HepG2 (cell line): ENCODE data around the gene CAPN10. TPM values are rescaled to one million over a fixed set of nuclear protein-coding genes. Genes with fewer than 3 reads are reported as not detected.

Experiments used
- CBX5 ChIP-seq: sonication (generic); formaldehyde crosslinking; IDR thresholded peaks from 2 replicates; pipeline ENCODE4 v1.4.0; 2020; ENCODE audit warnings: missing genetic modification reagents, borderline replicate concordance
- E2F1 ChIP-seq: sonication (generic); formaldehyde crosslinking; IDR thresholded peaks from 2 replicates; pipeline ENCODE4 v1.5.0; 2020; ENCODE audit warnings: missing genetic modification reagents
- KDM5A ChIP-seq: fragments of 200-600 bp; sonication (generic); IDR thresholded peaks from 2 replicates; pipeline ENCODE4 v1.7.0; 2018; ENCODE audit warnings: antibody characterized with exemption, mild to moderate bottlenecking, low read length, borderline replicate concordance
- NBN ChIP-seq: fragments of 450-650 bp; conservative IDR thresholded peaks from 2 replicates; pipeline ENCODE4 v1.6.1; 2017
- PAXIP1 ChIP-seq: sonication (generic); formaldehyde crosslinking; conservative IDR thresholded peaks from 2 replicates; pipeline ENCODE4 v1.4.0; 2020; ENCODE audit warnings: mild to moderate bottlenecking, missing genetic modification reagents, moderate library complexity
- RARA ChIP-seq: IDR thresholded peaks from 2 replicates; pipeline ENCODE4 v1.6.1; 2016; ENCODE audit warnings: missing genetic modification reagents, missing compliant biosample characterization
- SIN3A ChIP-seq: IDR thresholded peaks from 2 replicates; pipeline ENCODE4 v1.6.1; 2011; ENCODE audit warnings: low read depth, mild to moderate bottlenecking, control low read depth, low read length, borderline replicate concordance
- SNAPC2 ChIP-seq: sonication (generic); formaldehyde crosslinking; IDR thresholded peaks from 2 replicates; pipeline ENCODE4 v1.8.1; 2022; ENCODE audit warnings: mild to moderate bottlenecking, missing genetic modification reagents
- TEAD3 ChIP-seq: optimal IDR thresholded peaks from 2 replicates; pipeline ENCODE3; 2016; ENCODE audit warnings: borderline replicate concordance
- THAP11 ChIP-seq: IDR thresholded peaks from 2 replicates; pipeline ENCODE4 v1.6.1; 2016; ENCODE audit warnings: missing biosample characterization, missing genetic modification reagents
- ZBTB40 ChIP-seq, 2 experiments: fragments of 450-650 bp in 1 of 2; sonication (generic) in 1 of 2; formaldehyde crosslinking in 1 of 2; IDR thresholded peaks; 2 replicates each; pipeline versions ENCODE4 v1.6.1 to v1.8.0; 2016 to 2022; ENCODE audit warnings: antibody characterized with exemption in 1 of 2, mild to moderate bottlenecking in 1 of 2, missing genetic modification reagents in 1 of 2
- ZNF547 ChIP-seq: sonication (generic); formaldehyde crosslinking; IDR thresholded peaks from 2 replicates; pipeline ENCODE4 v1.5.1; 2020; ENCODE audit warnings: mild to moderate bottlenecking, missing genetic modification reagents
- polyA plus RNA-seq, 8 experiments: library from polyadenylated mRNA; depleted of rRNA in 3 of 8; stranded (reverse) in 7 of 8; unstranded in 1 of 8; fragments of >200 nt; fragmentation: Illumina TruSeq in 4 of 8; extraction: Trizol in 4 of 8; gene quantifications; 2 replicates each; pipeline versions ENCODE4 v1.2.1 to v1.2.3, GENCODE V29; 2011 to 2016; ENCODE audit warnings: low read depth in 4 of 8, missing spikeins in 1 of 8, mixed read lengths in 1 of 8; ENCODE audit not compliant: insufficient read depth in 1 of 8
- total RNA-seq, 5 experiments: library from RNA; depleted of rRNA; stranded (reverse); fragments of >200 nt; fragmentation: Illumina TruSeq; extraction: Trizol; gene quantifications; 2 replicates each; pipeline ENCODE4 v1.2.3, GENCODE V29; 2016; ENCODE audit warnings: low read depth in 1 of 5
- TF ChIP-seq, protein P1 (sequence below): sonication (generic); formaldehyde crosslinking; IDR thresholded peaks from 2 replicates; pipeline ENCODE4 v1.8.0; 2022; ENCODE audit warnings: mild to moderate bottlenecking, missing genetic modification reagents, moderate library complexity

The CAPN10 gene
- total and polyA plus RNA-seq, 2 of the 13 experiments (the other 11 are each of a cell fraction or from before 2014, with no cell fraction given): 27.6 to 32.4 TPM

GRCh38 chr2:240604939-240605716, 18.6 kb downstream of the CAPN10 start (continued):
- TF ChIP-seq ZBTB40 (IDR thresholded peaks at IDR 0.05) (no peak), ZBTB40 (CRISPR knock-in tag; IDR thresholded peaks at IDR 0.05) (peak; percentile 57; the same call in 1 of the 2 replicates), SNAPC2 (CRISPR knock-in tag) (no peak), CBX5 (CRISPR knock-in tag) (0 out of 2 replicates have a peak, but pooled peaks have one; percentile 43), PAXIP1 (CRISPR knock-in tag) (peak; percentile 77), TEAD3 (CRISPR knock-in tag) (peak; percentile 6), KDM5A (no peak), E2F1 (no peak), THAP11 (CRISPR knock-in tag) (peak; percentile 18; the same call in 1 of the 2 replicates), RARA (CRISPR knock-in tag) (peak; percentile 8; the same call in 1 of the 2 replicates), SIN3A (peak; percentile 73; the same call in 1 of the 2 replicates), ZNF547 (CRISPR knock-in tag) (0 out of 2 replicates have a peak, but pooled peaks have one; percentile 47), NBN (no peak)
- TF ChIP-seq, protein P1, sequence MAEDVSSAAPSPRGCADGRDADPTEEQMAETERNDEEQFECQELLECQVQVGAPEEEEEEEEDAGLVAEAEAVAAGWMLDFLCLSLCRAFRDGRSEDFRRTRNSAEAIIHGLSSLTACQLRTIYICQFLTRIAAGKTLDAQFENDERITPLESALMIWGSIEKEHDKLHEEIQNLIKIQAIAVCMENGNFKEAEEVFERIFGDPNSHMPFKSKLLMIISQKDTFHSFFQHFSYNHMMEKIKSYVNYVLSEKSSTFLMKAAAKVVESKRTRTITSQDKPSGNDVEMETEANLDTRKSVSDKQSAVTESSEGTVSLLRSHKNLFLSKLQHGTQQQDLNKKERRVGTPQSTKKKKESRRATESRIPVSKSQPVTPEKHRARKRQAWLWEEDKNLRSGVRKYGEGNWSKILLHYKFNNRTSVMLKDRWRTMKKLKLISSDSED: 0 out of 2 replicates have a peak, but pooled peaks have one; percentile 8
